Thymus (tissue), 11 donors: Measurements from ENCODE around the gene GNG7. TPM values are rescaled to one million over a fixed set of nuclear protein-coding genes. Genes with fewer than 3 reads are reported as not detected.
"Not testable (repeated sequence)": the region's sequence is repeated elsewhere in the genome, so short reads cannot be mapped to it uniquely, and the experiment has no call there.

Experiments
- DNase-seq, 9 donors: peaks; one replicate each; pipeline ENCODE4 v3.0.0-alpha.2; 2013; ENCODE audit warnings: low spot score in 9 of 9, low read depth in 6 of 9, missing footprints in 1 of 9
- H3K27ac ChIP-seq, 2 donors: one replicate each; pipeline ENCODE4 v1.5.1; 2013; ENCODE audit warnings: control low read depth in 1 of 2, low read depth in 1 of 2, low read length in 1 of 2, mild to moderate bottlenecking in 1 of 2, moderate library complexity in 1 of 2
- H3K27me3 ChIP-seq, 2 donors: one replicate each; pipeline ENCODE4 v1.5.1; 2013; ENCODE audit warnings: low read length in 1 of 2; ENCODE audit not compliant: control insufficient read depth in 2 of 2, insufficient read depth in 1 of 2
- H3K36me3 ChIP-seq, 2 donors: one replicate each; pipeline ENCODE4 v1.5.1; 2013; ENCODE audit warnings: low read length in 1 of 2, mild to moderate bottlenecking in 1 of 2, moderate library complexity in 1 of 2; ENCODE audit not compliant: control insufficient read depth in 2 of 2, insufficient read depth in 2 of 2
- H3K4me1 ChIP-seq, 2 donors: one replicate each; pipeline ENCODE4 v1.5.1; 2013; ENCODE audit warnings: low read length in 2 of 2; ENCODE audit not compliant: control insufficient read depth in 2 of 2, insufficient read depth in 2 of 2
- H3K4me3 ChIP-seq, 2 donors: one replicate each; pipeline ENCODE4 v1.5.1; 2013; ENCODE audit warnings: low read length in 2 of 2, control low read depth in 1 of 2, mild to moderate bottlenecking in 1 of 2
- H3K9me3 ChIP-seq, 2 donors: one replicate each; pipeline ENCODE4 v1.5.1; 2013; ENCODE audit warnings: low read length in 1 of 2, mild to moderate bottlenecking in 1 of 2; ENCODE audit not compliant: control insufficient read depth in 2 of 2, insufficient read depth in 1 of 2
- WGBS: extraction: QIAGEN DNeasy Blood & Tissue Kit; methylation state at CpG from one replicate; pipeline ENCODE4 v1.1.7; 2013; 5-methylcytosine and 5-hydroxymethylcytosine counted together
- polyA plus RNA-seq: library from polyadenylated mRNA; stranded (reverse); fragments of 200-250 nt; gene quantifications from one replicate; pipeline ENCODE4 v1.2.3, GENCODE V29; 2013
- total RNA-seq: library from RNA; stranded (reverse); fragments of 120-200 nt; gene quantifications from one replicate; pipeline ENCODE4 v1.2.4, GENCODE V29; 2013
- donor health status: healthy.

The GNG7 gene
- total and polyA plus RNA-seq, 2 donors = 0.71 to 4.2 TPM

DNA sequence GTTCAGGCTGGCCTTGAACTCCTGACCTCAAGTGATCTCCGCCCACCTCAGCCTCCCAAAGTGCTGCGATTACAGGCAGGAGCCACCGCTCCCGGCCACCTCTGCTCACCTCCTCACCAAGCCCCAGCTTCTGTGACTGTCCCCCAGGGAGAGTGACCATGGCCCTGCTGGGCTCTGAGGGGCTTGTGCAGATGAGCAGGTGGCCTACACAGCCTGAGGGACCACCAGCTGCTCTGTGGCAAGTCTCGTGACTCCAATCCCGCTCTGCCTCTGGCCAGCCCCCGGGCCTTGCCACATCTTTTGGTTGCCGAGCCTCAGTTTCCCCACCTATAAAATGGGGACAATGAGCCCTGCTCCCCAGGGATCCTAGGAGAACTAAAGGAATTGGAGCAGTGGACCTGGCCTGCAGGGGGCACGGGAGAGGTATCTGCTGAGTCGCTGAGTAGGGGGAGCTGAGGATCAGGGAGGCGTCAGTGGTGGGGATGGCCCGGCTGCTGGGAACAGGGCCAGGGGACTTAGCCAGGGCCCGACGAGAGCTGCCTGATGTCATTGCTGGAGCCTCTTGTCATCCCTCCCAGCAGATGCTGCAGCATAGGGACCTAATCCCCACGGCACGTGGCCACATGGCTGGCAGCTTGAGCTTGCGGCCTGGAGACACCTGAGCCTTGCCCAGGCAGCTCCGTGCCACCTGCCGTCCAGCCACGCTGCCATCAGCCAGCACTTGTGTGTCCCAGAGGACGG is 151.9 kb downstream of the GNG7 start:
- Histone ChIP-seq H3K36me3 (no peaks in the 10 kb centered on the region), H3K4me3 (no peak overlapping the region), H3K4me1 (peaks cover 4 to 20% of the 10 kb centered on the region in 2 donors), H3K27me3 (peaks cover 0 to 12% of the 10 kb centered on the region in 2 donors), H3K27ac (no peak overlapping the region), H3K9me3 (peaks cover 0 to 4% of the 10 kb centered on the region in 2 donors)
- WGBS = 95% methylated on average over 21 of the region's 21 CpGs
- no peak for DNase-seq

- Histone ChIP-seq H3K9me3 (peaks cover 0 to 4% of the 10 kb centered on the region in 2 donors), H3K27me3 (peaks cover 0 to 12% of the 10 kb centered on the region in 2 donors), H3K36me3 (no peaks in the 10 kb centered on the region), H3K4me1 (peaks cover 4 to 27% of the 10 kb centered on the region in 2 donors), H3K4me3 (no peak overlapping the region), H3K27ac (no peak overlapping the region)
- WGBS = 78% methylated on average over 11 of the region's 11 CpGs
- peak in 1 of 9 donors; percentile 37 for DNase-seq
Measured at GRCh38 chr19:2549701-2550191, 152.7 kb downstream of the GNG7 start.

DNA sequence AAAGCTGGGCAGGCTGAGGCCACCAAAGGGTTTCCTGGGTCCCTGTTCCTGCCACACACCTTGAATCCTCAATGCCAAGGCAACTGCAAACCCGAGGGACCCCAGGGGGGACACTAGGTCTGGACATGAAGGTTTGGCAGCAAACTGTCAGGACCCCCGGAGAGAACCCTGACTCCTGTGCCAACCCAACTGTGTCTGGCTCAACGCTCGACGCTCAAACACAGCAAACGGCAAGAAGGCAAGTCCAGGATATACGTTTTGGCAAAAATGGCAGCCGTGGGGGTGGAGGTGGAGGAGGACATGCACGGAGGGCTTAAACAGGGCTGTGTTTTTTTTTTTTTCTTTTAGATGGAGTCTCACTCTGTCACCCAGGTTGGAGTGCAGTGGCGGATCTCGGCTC is 153.5 kb downstream of the GNG7 start:
- peaks cover 0 to 12% of the 10 kb centered on the region in 2 donors for H3K27me3 ChIP-seq
- peaks cover 6 to 35% of the 10 kb centered on the region in 2 donors for H3K4me1 ChIP-seq
- DNase-seq = no peak
- no peaks in the 10 kb centered on the region for H3K36me3 ChIP-seq
- H3K27ac ChIP-seq = no peak overlapping the region
- 98% methylated on average over 11 of the region's 11 CpGs for WGBS
- peaks cover 0 to 4% of the 10 kb centered on the region in 2 donors for H3K9me3 ChIP-seq
- no peak overlapping the region for H3K4me3 ChIP-seq

- no peaks in the 10 kb centered on the region for H3K36me3 ChIP-seq
- H3K27me3 ChIP-seq = peaks cover 0 to 12% of the 10 kb centered on the region in 2 donors
- peaks cover 0 to 4% of the 10 kb centered on the region in 2 donors for H3K9me3 ChIP-seq
- H3K4me3 ChIP-seq = no peak overlapping the region
- H3K4me1 ChIP-seq = peaks cover 13 to 44% of the 10 kb centered on the region in 2 donors
- 99% methylated on average over 9 of the region's 9 CpGs for WGBS
- no peak overlapping the region for H3K27ac ChIP-seq
- DNase-seq = no peak
Measured at GRCh38 chr19:2547721-2548120, 154.8 kb downstream of the GNG7 start.

DNA sequence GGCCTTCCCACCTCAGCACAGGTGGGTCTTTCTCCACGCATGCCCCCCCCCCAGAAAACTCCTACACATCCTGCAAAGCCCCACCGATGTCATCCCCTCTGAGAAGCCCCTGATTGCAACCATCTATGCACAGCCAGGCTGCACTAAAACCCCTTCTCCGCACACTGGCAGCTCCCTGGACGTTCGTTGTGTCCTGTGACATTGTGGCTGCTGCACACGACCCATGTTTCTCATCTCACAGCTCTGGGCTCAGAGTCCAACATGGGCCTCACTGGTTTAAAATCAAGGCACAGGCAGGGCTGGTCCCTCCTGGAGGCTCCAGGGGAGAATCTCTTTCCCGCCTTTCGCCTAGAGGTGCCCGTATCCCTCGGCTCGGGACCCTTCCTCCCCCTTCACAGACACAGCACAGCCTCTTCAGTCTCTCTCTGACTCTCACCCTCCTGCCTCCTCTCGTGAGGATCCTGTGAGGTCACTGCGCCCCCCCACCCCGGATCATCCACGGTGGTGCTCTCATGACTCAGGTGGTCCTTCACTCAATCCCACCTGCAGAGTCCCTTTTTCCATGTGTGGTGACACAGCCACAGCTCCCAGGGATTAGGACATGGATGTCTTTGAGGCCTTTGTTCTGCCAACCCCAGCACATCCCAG is 155.3 kb downstream of the GNG7 start:
- Histone ChIP-seq H3K27me3 (peaks cover 0 to 12% of the 10 kb centered on the region in 2 donors), H3K36me3 (no peaks in the 10 kb centered on the region), H3K27ac (no peak overlapping the region), H3K4me3 (no peak overlapping the region), H3K4me1 (peaks cover 10 to 44% of the 10 kb centered on the region in 2 donors), H3K9me3 (peaks cover 0 to 4% of the 10 kb centered on the region in 2 donors)
- DNase-seq = no peak
- WGBS = 96% methylated on average over 15 of the region's 15 CpGs

- WGBS = 87% methylated on average over 50 of the region's 50 CpGs
- Histone ChIP-seq H3K9me3 (peaks cover 0 to 4% of the 10 kb centered on the region in 2 donors), H3K36me3 (no peaks in the 10 kb centered on the region), H3K27me3 (peaks cover 0 to 12% of the 10 kb centered on the region in 2 donors), H3K27ac (peak overlapping the region in 1 of 2 donors; percentile 31), H3K4me3 (no peak overlapping the region), H3K4me1 (peaks cover 10 to 50% of the 10 kb centered on the region in 2 donors)
- DNase-seq = peak in 1 of 9 donors; percentile 46
Measured at GRCh38 chr19:2546128-2547032, 156.1 kb downstream of the GNG7 start.

DNA sequence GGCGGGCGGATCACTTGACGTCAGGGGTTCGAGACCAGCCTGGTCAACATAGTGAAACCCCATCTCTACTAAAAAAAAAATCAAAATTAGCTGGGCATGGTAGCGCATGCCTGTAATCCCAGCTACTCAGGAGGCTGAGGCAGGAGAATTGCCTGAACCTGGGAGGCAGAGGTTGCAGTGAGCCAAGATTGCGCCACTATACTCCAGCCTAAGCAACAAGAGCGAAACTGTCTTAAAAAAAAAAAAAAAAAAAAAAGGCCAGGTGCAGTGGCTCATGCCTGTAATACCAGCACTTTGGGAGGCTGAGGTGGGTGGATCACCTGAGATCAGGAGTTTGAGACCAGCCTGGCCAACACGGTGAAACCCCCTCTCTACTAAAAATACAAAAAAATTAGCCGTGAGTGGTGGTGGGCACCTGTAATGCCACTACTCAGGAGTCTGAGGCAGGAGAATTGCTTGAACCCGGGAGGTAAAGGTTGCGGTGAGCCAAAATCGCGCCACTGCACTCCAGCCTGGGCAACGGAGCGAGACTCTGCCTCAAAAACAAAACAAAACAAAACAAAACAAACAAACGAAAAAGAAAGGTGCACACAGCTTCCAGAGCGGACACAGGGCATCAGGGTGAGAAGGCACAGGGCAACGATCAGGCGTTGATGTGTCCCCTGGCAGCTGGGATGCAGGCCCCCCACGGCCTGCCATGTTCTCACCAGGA is 156.9 kb downstream of the GNG7 start:
- Histone ChIP-seq H3K27me3 (peaks cover 0 to 12% of the 10 kb centered on the region in 2 donors), H3K4me1 (peaks cover 10 to 52% of the 10 kb centered on the region in 2 donors)
- DNase-seq, H3K4me3 ChIP-seq, H3K9me3 ChIP-seq, H3K36me3 ChIP-seq, H3K27ac ChIP-seq: not testable (repeated sequence)
- 97% methylated on average over 20 of the region's 20 CpGs for WGBS
